GM23338 (cell line): ENCODE measurements around the gene TMC2. TPM values are rescaled to one million over a fixed set of nuclear protein-coding genes. Genes with fewer than 3 reads are reported as not detected.
A peak's percentile ranks its signal among the peaks of the same experiment; 100 is the strongest.

Experiments used
- ATAC-seq: fragments of 200-7000 bp; cut with Tn5 transposase; 3 replicates; pipeline ENCODE4 v1.9.1; 2020
- DNase-seq: peaks from one replicate; pipeline ENCODE4 v3.0.0-alpha.2; 2015; ENCODE audit warnings: low spot score
- H2AFZ ChIP-seq: fragments of 200-600 bp; sonication (generic); 2 replicates; pipeline ENCODE4 v1.8.0; 2016; ENCODE audit warnings: antibody characterized with exemption, mild to moderate bottlenecking, moderate library complexity
- H3F3A ChIP-seq: fragments of 200-600 bp; sonication (generic); replicated peaks from 2 replicates; pipeline ENCODE4 v1.8.0; 2017; ENCODE audit warnings: antibody characterized with exemption, mixed run types, low read depth
- H3K27ac ChIP-seq: fragments of 200-600 bp; sonication (generic); 2 replicates; pipeline ENCODE4 v1.6.1; 2016; ENCODE audit warnings: low read depth
- H3K27me3 ChIP-seq: fragments of 200-600 bp; sonication (generic); 2 replicates; pipeline ENCODE4 v1.8.0; 2016; ENCODE audit warnings: mild to moderate bottlenecking, mixed run types, moderate library complexity; ENCODE audit not compliant: insufficient read depth
- H3K36me3 ChIP-seq: fragments of 200-600 bp; sonication (generic); 2 replicates; pipeline ENCODE4 v1.8.0; 2016; ENCODE audit warnings: mild to moderate bottlenecking; ENCODE audit not compliant: insufficient read depth
- H3K4me1 ChIP-seq: fragments of 200-600 bp; sonication (generic); 2 replicates; pipeline ENCODE4 v1.8.0; 2016; ENCODE audit warnings: mild to moderate bottlenecking, moderate library complexity; ENCODE audit not compliant: insufficient read depth
- H3K4me2 ChIP-seq: fragments of 200-600 bp; sonication (generic); 2 replicates; pipeline ENCODE4 v1.7.1; 2017; ENCODE audit warnings: mixed run types
- H3K4me3 ChIP-seq: fragments of 200-600 bp; sonication (generic); 2 replicates; pipeline ENCODE4 v1.6.1; 2016; ENCODE audit warnings: mixed run types
- H3K79me2 ChIP-seq: fragments of 200-600 bp; sonication (generic); replicated peaks from 2 replicates; pipeline ENCODE4 v1.8.0; 2017; ENCODE audit warnings: mild to moderate bottlenecking; ENCODE audit not compliant: insufficient read depth
- H3K9me2 ChIP-seq: fragments of 200-600 bp; sonication (generic); 2 replicates; pipeline ENCODE4 v1.8.0; 2017; ENCODE audit not compliant: insufficient read depth
- H4K20me1 ChIP-seq: fragments of 200-600 bp; sonication (generic); replicated peaks from 2 replicates; pipeline ENCODE4 v1.8.0; 2017; ENCODE audit warnings: mild to moderate bottlenecking; ENCODE audit not compliant: insufficient read depth
- H3K27ac Mint-ChIP-seq: 2 replicates; pipeline ENCODE4 v1.8.0; 2020; ENCODE audit warnings: inconsistent platforms, mild to moderate bottlenecking, moderate library complexity, mixed read lengths
- H3K27me3 Mint-ChIP-seq: 3 replicates; pipeline ENCODE4 v1.8.0; 2022; ENCODE audit warnings: low read depth, mild to moderate bottlenecking, moderate library complexity, mixed read lengths, inconsistent platforms; ENCODE audit not compliant: insufficient read depth, poor library complexity
- H3K36me3 Mint-ChIP-seq: 3 replicates; pipeline ENCODE4 v1.8.0; 2021; ENCODE audit warnings: low read depth, mild to moderate bottlenecking, inconsistent platforms, moderate library complexity, mixed read lengths
- H3K4me1 Mint-ChIP-seq: 3 replicates; pipeline ENCODE4 v1.8.0; 2020; ENCODE audit warnings: mild to moderate bottlenecking, inconsistent platforms, mixed read lengths
- H3K4me3 Mint-ChIP-seq: 3 replicates; pipeline ENCODE4 v1.8.0; 2021; ENCODE audit warnings: moderate library complexity, mild to moderate bottlenecking, inconsistent platforms, mixed read lengths
- H3K9me3 Mint-ChIP-seq: 3 replicates; pipeline ENCODE4 v1.8.0; 2020; ENCODE audit warnings: moderate library complexity, mild to moderate bottlenecking, inconsistent platforms, mixed read lengths
- EZH2 ChIP-seq: fragments of 200-600 bp; sonication (generic); IDR thresholded peaks from one replicate; pipeline ENCODE4 v1.8.0; 2017; ENCODE audit warnings: antibody characterized with exemption, mild to moderate bottlenecking, low read depth; ENCODE audit not compliant: unreplicated experiment
- ZNF462 ChIP-seq: fragments of 250-450 bp; sonication (Bioruptor Pico); IDR thresholded peaks from 2 replicates; pipeline ENCODE4 v1.5.0; 2020; ENCODE audit warnings: mild to moderate bottlenecking, moderate library complexity
- microRNA counts: library from miRNA; unstranded; fragments of <30 nt; microRNA quantifications from one replicate; lab custom pipeline; 2017
- microRNA-seq: library from miRNA; unstranded; fragments of <30 nt; microRNA quantifications from one replicate; pipeline ENCODE4, GENCODE V29; 2017
- polyA plus RNA-seq: library from polyadenylated mRNA; unstranded; fragments of >200 nt; fragmentation: Nextera tagmentation; extraction: Ambion mirVana; gene quantifications from 2 replicates; pipeline ENCODE4 v1.2.1, GENCODE V29; 2016
- small RNA-seq: library from RNA; depleted of rRNA; stranded (forward); fragments of <200 nt; gene quantifications from one replicate; pipeline ENCODE3, GENCODE V24; 2014; ENCODE audit warnings: low replicate concordance
- total RNA-seq: library from RNA; depleted of rRNA; stranded (reverse); fragments of >200 nt; shearing (Covaris generic); gene quantifications from 2 replicates; pipeline ENCODE4 v1.2.3, GENCODE V29; 2014; rRNA removed

Gene TMC2
- total and polyA plus RNA-seq, 2 experiments from 2014 or later: not detected

DNA sequence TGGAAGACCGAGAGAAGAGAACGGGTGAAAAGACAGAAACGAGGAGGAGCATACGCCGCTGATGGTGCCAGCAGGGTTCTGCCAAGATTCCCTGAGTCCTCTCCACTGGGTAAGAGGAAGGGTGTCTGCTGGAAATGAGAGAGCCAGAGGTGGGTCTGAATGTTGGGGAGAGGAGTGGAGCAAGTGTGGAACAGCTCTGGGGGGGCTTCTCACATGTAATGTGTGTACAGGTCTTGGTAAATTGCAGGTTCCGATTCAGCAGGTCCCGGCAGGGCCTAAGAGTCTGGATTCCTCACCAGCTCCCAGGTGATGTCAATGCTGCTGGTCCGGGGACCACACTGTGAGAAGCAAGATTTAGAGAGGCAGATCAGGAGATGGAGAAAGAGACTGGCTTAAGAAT lies 154.8 kb downstream of the TMC2 start:
- TF ChIP-seq EZH2 (peak; percentile 28), ZNF462 (CRISPR knock-in tag) (no peak)
- peaks cover 9% of the 10 kb centered on the region; the same call in 2 of the 3 replicates for H3K9me3 Mint-ChIP-seq
- Histone ChIP-seq H3F3A (peaks cover 7% of the 10 kb centered on the region; the same call in 1 of the 2 replicates), H2AFZ (no peak overlapping the region), H3K36me3 (no peaks in the 10 kb centered on the region), H3K27ac (no peak overlapping the region), H4K20me1 (peaks cover 11% of the 10 kb centered on the region; the same call in 1 of the 2 replicates), H3K4me2 (no peak overlapping the region), H3K79me2 (no peaks in the 10 kb centered on the region), H3K27me3 (peaks cover 87% of the 10 kb centered on the region), H3K4me3 (no peak overlapping the region), H3K9me2 (no peaks in the 10 kb centered on the region), H3K4me1 (peaks cover 21% of the 10 kb centered on the region; the same call in 1 of the 2 replicates)
- DNase-seq: no peak
- peaks cover 34% of the 10 kb centered on the region for H3K4me1 Mint-ChIP-seq
- no peak for ATAC-seq
- H3K27me3 Mint-ChIP-seq: peaks cover 77% of the 10 kb centered on the region
- H3K36me3 Mint-ChIP-seq: peaks cover 7% of the 10 kb centered on the region; the same call in 1 of the 3 replicates
- H3K4me3 Mint-ChIP-seq: peak overlapping the region; percentile 83
- H3K27ac Mint-ChIP-seq: no peak overlapping the region

MicroRNAs within 50 kb of the gene (microRNA counts, 767-probe panel; counts per million panel counts)
- not detected for microRNA hsa-miR-1292 (lab: Ali Mortazavi, UCI)

Small RNA genes lying within 50 kb of the gene (microRNA-seq; reads per million reads assigned to microRNA genes)
- 6.6 reads per million, percentile 24 among the genes with 10 or more reads in this experiment for gene MIR1292

Small RNA genes lying within 50 kb of the gene (small RNA-seq; reads per million reads assigned to genes)
- gene SNORA51: not detected
- not detected for gene SNORD110
- not detected for gene SNORD56
- not detected for gene SNORD57
- not detected for gene SNORD86

Other genes starting within 250 kb of the TMC2 start
- 0.08 TPM in 1 of 2 replicates, not detected in the other for gene TGM3, start 240.6 kb upstream of the TMC2 start, total RNA-seq
- 0.08 TPM in 1 of 2 replicates, not detected in the other for gene TGM3, start 240.6 kb upstream of the TMC2 start, polyA plus RNA-seq
- not detected in 2 replicates for gene TGM6, start 155.7 kb upstream of the TMC2 start, total RNA-seq
- gene TGM6, start 155.7 kb upstream of the TMC2 start, polyA plus RNA-seq: not detected in 2 replicates
- 744 and 784 TPM in 2 replicates for gene SNRPB, start 65.8 kb upstream of the TMC2 start, total RNA-seq
- gene SNRPB, start 65.8 kb upstream of the TMC2 start, polyA plus RNA-seq: 785 and 805 TPM in 2 replicates
- 1.6 and 6.4 TPM in 2 replicates for gene ZNF343, start 27.7 kb upstream of the TMC2 start, total RNA-seq
- 1.1 and 2.4 TPM in 2 replicates for gene ZNF343, start 27.7 kb upstream of the TMC2 start, polyA plus RNA-seq
- 429 and 447 TPM in 2 replicates for gene NOP56, start 116.1 kb downstream of the TMC2 start, total RNA-seq
- 569 and 576 TPM in 2 replicates for gene NOP56, start 116.1 kb downstream of the TMC2 start, polyA plus RNA-seq
- gene IDH3B, start 127.6 kb downstream of the TMC2 start, total RNA-seq: 126 and 141 TPM in 2 replicates
- 77.7 and 87.1 TPM in 2 replicates for gene IDH3B, start 127.6 kb downstream of the TMC2 start, polyA plus RNA-seq
- 0.50 and 0.66 TPM in 2 replicates for gene EBF4, start 156.2 kb downstream of the TMC2 start, total RNA-seq
- gene EBF4, start 156.2 kb downstream of the TMC2 start, polyA plus RNA-seq: 1.4 and 1.6 TPM in 2 replicates